A673 (cell line): Measurements from ENCODE around the gene ZDHHC1. TPM values are rescaled to one million over a fixed set of nuclear protein-coding genes. Genes with fewer than 3 reads are reported as not detected.

Experiments used
- BruUV-seq: library from RNA; stranded (reverse); fragments of 400-500 nt; replicated peaks from 2 replicates; lab custom pipeline; 2021; lab: Mats Ljungman, UMichigan
- CTCF ChIA-PET: fragments of 300-600 bp; sonication (Branson Sonifier 250); formaldehyde crosslinking; loops from one replicate; lab custom pipeline; 2022; ENCODE audit warnings: antibody characterized with exemption; lab: Charles Lee
- POLR2A ChIA-PET: fragments of 300-600 bp; sonication (Branson Sonifier 250); formaldehyde crosslinking; loops from one replicate; lab custom pipeline; 2022; ENCODE audit warnings: antibody characterized with exemption; ENCODE audit not compliant: low non-redundant PET; lab: Charles Lee
- DNase-seq: peaks from one replicate; pipeline ENCODE4 v3.0.0-alpha.2; 2015; ENCODE audit warnings: low spot score
- H3K27ac ChIP-seq: fragments of 200-600 bp; sonication (generic); 2 replicates; pipeline ENCODE4 v1.5.1; 2016; ENCODE audit warnings: mixed run types, low read depth, mild to moderate bottlenecking, mixed read lengths, antibody characterized with exemption, low read length; ENCODE audit not compliant: poor library complexity, severe bottlenecking
- H3K27me3 ChIP-seq: fragments of 200-600 bp; sonication (generic); replicated peaks from 2 replicates; pipeline ENCODE4 v1.6.1; 2017; ENCODE audit warnings: mixed run types, low read depth, mild to moderate bottlenecking, mixed read lengths, antibody characterized with exemption, low read length; ENCODE audit not compliant: insufficient read depth, poor library complexity
- H3K36me3 ChIP-seq: fragments of 200-600 bp; sonication (generic); 2 replicates; pipeline ENCODE4 v1.6.1; 2016; ENCODE audit warnings: mixed run types, mild to moderate bottlenecking, mixed read lengths, antibody characterized with exemption, low read length; ENCODE audit not compliant: insufficient read depth, poor library complexity, severe bottlenecking
- H3K4me1 ChIP-seq: fragments of 200-600 bp; sonication (generic); 2 replicates; pipeline ENCODE4 v1.6.1; 2017; ENCODE audit warnings: mixed run types, mild to moderate bottlenecking, mixed read lengths, antibody characterized with exemption, low read length; ENCODE audit not compliant: insufficient read depth, poor library complexity, severe bottlenecking
- H3K4me3 ChIP-seq: fragments of 200-600 bp; sonication (generic); 2 replicates; pipeline ENCODE4 v1.5.1; 2016; ENCODE audit warnings: low read depth, mixed run types, mild to moderate bottlenecking, mixed read lengths, low read length; ENCODE audit not compliant: poor library complexity, severe bottlenecking
- H3K9me3 ChIP-seq: fragments of 200-600 bp; sonication (generic); 2 replicates; pipeline ENCODE4 v1.6.1; 2016; ENCODE audit warnings: mixed run types, low read depth, mild to moderate bottlenecking, mixed read lengths, antibody characterized with exemption, low read length; ENCODE audit not compliant: poor library complexity, severe bottlenecking
- CTCF ChIP-seq: fragments of 300-800, 200-600 bp; sonication (generic); conservative IDR thresholded peaks from 2 replicates; pipeline ENCODE4 v1.5.1; 2017; ENCODE audit warnings: low read depth, mild to moderate bottlenecking, antibody characterized with exemption, low read length, moderate library complexity, mixed read lengths
- EZH2 ChIP-seq: fragments of 200-600 bp; sonication (generic); IDR thresholded peaks from 2 replicates; pipeline ENCODE4 v1.6.1; 2017; ENCODE audit warnings: borderline replicate concordance, low read depth, mild to moderate bottlenecking, mixed read lengths, antibody characterized with exemption, low read length; ENCODE audit not compliant: poor library complexity, severe bottlenecking
- intact Hi-C: fragments of 100-400 bp; cut with micrococcal nuclease; formaldehyde crosslinking; loops from one replicate; pipeline ENCODE4 v1.10.0; 2022; ENCODE audit not compliant: unreplicated experiment
- total RNA-seq: library from RNA; stranded (reverse); gene quantifications from 2 replicates; pipeline ENCODE4 v1.2.3, GENCODE V29; 2021

Gene ZDHHC1
- total RNA-seq, 1 experiment from 2014 or later, result 5.3 TPM

DNA sequence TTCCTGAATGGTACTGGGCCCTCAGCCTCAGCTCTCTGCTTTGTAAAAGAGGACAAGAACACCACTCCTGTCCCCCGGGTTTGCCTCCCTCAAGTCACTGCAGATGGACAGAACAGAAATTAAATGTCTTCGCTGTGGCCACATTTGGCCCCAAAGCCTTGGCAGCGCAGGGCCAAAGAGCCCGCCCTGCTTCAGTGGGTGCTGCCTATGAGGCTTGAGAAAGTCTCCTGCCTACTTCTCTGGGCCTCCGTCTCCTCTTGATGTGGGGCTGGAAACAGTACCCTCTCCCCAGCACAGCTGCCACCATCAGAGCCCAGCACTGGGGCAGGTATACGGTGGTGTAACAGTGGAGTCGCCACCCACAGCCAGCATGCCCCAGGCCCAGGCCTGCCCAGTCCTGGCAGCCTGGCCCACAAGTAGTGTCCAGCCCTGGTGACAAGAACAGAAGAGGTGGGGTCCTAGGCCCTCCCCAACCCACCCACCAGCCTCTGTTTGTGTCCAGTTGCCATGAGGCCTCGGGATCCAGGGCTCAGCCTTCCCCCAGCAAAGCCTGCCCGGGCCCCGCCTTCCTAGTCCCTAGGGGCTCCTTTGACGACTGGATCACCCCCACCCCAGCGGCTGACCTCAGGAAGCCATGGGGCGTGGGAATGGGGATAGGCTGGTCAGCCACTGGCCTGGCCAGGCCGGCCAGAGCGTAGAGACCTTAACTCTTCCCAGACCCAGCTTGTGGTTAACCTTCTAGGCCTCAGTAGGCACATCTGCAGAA, 19.1 kb downstream of the ZDHHC1 start:
- Histone ChIP-seq H3K27me3 (peaks cover 8% of the 10 kb centered on the region), H3K4me1 (peaks cover 14% of the 10 kb centered on the region), H3K9me3 (no peaks in the 10 kb centered on the region), H3K36me3 (no peaks in the 10 kb centered on the region), H3K4me3 (no peak overlapping the region), H3K27ac (no peak overlapping the region)
- no peak for DNase-seq
- no peak for TF ChIP-seq CTCF
- no TSS peak for BruUV-seq
- intact Hi-C loops, result loop anchor here (5.0 kb wide), 1 partner anchor 445 kb away; no protein-coding TSS in a partner anchor
- POLR2A ChIA-PET, result no interaction called here
- CTCF ChIA-PET, result no interaction called here

DNA sequence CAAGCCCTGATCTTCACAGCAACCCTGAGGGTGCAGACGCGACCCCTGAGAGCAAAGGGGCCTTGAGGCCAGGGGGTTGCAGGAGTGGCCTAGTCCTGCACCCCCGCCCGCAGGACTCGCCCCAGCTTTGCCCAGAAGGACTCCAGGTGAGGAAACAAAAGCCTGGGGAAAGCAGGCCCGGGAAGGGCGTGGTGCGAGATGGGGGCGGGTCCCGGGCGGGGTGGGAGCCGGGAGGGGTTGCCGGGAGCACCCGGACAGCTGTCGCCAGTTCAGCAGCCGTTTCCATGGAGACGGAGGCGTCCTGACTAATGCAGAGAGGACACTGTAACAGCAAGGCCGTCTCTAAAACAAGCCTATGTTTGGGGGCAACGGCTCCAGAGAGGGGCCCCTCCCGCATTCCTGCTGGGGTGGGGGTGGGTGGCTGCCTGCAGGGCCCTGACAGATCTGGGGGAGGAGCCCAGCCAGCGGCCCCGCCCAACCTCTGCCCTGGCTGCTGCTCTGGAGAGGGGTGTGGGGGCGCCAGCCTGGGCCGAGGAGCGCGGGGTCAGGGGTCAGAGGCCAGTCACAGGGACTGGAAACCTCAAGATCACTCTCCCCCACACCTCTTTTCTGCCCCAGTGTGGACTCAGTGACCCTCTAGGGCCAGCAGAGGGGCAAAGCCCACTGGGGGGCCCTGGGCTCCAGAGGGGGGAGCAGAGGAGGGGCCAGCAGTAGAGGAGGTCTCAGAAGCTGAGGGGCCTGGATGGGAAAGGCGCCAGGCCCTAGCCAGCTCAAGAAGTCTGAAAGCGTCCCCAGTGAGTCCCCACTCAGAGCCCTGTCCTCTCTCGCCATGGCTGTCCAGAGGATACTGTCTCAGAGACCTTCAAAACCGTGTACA, 19.9 kb downstream of the ZDHHC1 start:
- Histone ChIP-seq H3K9me3 (no peaks in the 10 kb centered on the region), H3K4me1 (peaks cover 14% of the 10 kb centered on the region), H3K36me3 (no peaks in the 10 kb centered on the region), H3K4me3 (no peak overlapping the region), H3K27me3 (peaks cover 8% of the 10 kb centered on the region), H3K27ac (no peak overlapping the region)
- POLR2A ChIA-PET, result no interaction called here
- CTCF ChIA-PET, result interaction anchor here (1.1 kb wide), 1 partner anchor 69 kb away, joined by 3 read pairs; no protein-coding TSS in a partner anchor
- intact Hi-C loops, result loop anchor here (5.0 kb wide), 1 partner anchor 444 kb away; no protein-coding TSS in a partner anchor
- DNase-seq, result peak; percentile 61
- no TSS peak for BruUV-seq
- TF ChIP-seq EZH2 (no peak), CTCF (no peak)

DNA sequence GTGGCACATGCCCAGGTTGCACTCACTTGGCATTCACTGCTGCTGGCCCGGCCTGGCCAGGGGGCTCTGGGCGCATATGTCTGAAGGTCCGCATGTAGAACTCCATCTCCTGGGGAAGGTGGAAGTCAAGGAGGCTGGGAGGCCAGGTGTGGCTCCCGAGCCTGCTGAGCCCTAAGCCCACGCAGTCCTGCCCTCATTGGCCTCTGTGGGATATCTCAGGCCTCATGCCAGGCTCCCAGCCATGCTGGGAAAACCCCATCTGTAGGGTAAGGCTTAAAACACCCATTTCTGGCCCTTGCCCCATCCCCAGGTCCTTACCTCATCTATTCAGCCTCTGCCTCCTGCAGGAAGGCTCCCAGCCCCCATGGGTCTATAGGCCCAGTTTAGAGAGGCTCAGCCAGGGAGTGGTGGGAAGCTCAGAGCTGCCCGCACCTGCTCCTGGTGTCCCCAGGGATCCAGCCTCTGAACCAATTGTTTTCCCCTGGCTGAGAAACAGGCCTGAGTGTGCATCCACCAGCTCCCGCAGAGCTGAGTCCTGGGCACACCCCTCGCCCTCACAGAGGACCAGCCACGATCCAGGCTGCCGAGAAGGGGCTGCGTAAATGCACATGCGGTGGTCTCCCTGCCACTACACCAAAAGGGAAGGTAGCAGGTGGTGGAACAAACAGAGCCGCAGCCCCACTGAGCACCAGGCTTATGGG, 20.7 kb downstream of the ZDHHC1 start:
- intact Hi-C loops, result loop anchor here (5.0 kb wide), 1 partner anchor 443 kb away; no protein-coding TSS in a partner anchor
- H3K9me3 ChIP-seq, result no peaks in the 10 kb centered on the region
- H3K36me3 ChIP-seq, result no peaks in the 10 kb centered on the region
- no TSS peak for BruUV-seq
- H3K4me1 ChIP-seq, result peaks cover 14% of the 10 kb centered on the region
- TF ChIP-seq CTCF (no peak), EZH2 (no peak)
- H3K27ac ChIP-seq, result no peak overlapping the region
- peaks cover 8% of the 10 kb centered on the region for H3K27me3 ChIP-seq
- ChIA-PET CTCF (interaction anchor here (1.1 kb wide), 1 partner anchor 68 kb away, joined by 3 read pairs; no protein-coding TSS in a partner anchor), POLR2A (no interaction called here)
- H3K4me3 ChIP-seq, result no peak overlapping the region
- DNase-seq, result no peak
